HG02870 (cell line): ENCODE data around the gene FAM219A.
A peak's percentile ranks its signal among the peaks of the same experiment; 100 is the strongest.
"Not testable (repeated sequence)": the region's sequence is repeated elsewhere in the genome, so short reads cannot be mapped to it uniquely, and the experiment has no call there.

Source experiments
- ATAC-seq: cut with Tn5 transposase; IDR thresholded peaks from one replicate; pipeline ENCODE4 v1.9.1; 2021; ENCODE audit warnings: mild to moderate bottlenecking, moderate library complexity; ENCODE audit not compliant: unreplicated experiment

The FAM219A gene

GRCh38 chr9:34485822-34486221 is 27.5 kb upstream of the FAM219A start:
- ATAC-seq, result no peak

DNA sequence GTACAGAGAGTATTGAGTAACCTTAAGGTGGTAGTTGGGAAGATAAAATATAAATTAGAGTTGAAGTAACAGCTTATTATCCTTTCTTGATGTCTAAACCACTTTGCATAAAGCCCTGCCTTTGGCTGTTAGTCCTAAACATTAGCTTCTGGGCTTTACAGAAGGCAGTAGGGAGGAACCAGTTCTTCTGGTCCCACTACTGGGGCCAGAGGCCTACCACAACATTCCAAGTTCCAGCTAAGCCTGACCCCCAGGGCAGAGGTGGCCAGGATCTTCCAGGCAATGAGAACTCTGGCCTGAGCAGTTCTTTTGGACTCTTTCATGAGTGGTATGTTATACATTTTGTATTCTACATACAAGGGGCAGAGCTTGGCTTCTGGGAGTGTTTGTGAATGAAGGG is 26.3 kb upstream of the FAM219A start:
- no peak for ATAC-seq

- not testable (repeated sequence) for ATAC-seq
These were observed 24.4 kb upstream of the FAM219A start for GRCh38 chr9:34482746-34483145.

- ATAC-seq, result not testable (repeated sequence)
These were observed 23.2 kb upstream of the FAM219A start for GRCh38 chr9:34481620-34482019.

DNA sequence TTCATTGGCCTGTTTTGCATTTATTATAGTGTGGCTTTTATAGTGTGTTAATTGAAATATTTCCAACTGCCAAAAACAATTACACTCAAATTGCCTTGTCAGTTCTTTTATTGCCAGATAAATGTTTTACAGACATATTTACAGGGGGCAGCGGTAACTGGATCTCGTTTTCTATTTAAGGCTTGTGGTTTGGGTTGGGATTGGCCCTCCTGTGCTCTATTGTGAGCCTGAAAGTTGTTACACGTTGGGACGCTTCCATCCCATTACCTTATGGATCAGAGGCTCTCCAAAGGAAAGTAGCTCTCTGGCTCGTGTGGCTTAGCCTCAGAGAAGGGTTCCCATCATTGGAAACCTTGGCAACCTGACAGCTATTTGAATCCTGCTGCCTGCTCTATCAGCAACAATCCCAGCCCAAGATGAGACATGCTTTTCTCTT is 21.1 kb upstream of the FAM219A start:
- no peak for ATAC-seq

- no peak for ATAC-seq
These were observed 19.2 kb upstream of the FAM219A start for GRCh38 chr9:34477541-34477940.

DNA sequence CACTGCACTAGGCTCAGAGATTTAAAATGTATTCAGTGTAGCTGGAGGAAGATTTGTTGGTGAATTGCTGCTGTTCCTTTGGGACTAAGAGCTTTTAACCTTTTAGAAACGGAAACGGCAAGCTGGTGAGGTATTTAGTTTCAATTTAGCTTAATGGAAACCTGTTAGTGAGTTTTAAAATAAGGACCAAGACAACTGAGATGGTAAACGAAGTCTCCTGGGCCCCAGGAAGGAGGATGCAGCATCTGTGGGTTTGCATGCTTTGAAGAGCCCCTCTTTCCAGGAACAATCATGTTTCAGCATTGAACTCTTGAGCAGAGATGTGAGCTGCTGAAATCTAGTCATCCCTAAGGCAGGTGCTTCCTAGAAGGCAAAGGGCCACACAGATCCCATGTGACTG is 16.7 kb upstream of the FAM219A start:
- no peak for ATAC-seq

DNA sequence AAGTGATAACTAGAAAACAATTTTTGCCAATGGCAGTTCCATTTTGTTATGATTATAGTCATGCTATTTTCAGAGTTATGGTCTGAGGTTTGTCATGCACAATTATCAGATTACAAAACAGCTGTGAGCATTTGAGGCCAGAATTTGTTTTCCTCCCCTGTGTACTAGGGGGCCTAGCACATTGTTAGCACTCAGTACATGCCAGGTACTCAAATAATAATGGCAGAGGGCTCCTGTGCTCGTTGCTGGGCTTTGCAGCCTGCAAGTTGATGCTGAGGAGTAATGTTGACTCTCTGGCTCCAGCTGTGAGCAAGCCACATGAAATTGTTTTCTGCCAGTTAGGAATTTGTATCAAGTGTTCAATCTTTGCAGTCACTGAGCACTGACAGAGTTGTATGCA is 7.1 kb upstream of the FAM219A start:
- ATAC-seq, result no peak

- no peak for ATAC-seq
These were observed 6.2 kb upstream of the FAM219A start for GRCh38 chr9:34464571-34464970.

GRCh38 chr9:34463901-34464232 is 5.5 kb upstream of the FAM219A start:
- ATAC-seq, result no peak

GRCh38 chr9:34463098-34463900 is 4.9 kb upstream of the FAM219A start:
- no peak for ATAC-seq

DNA sequence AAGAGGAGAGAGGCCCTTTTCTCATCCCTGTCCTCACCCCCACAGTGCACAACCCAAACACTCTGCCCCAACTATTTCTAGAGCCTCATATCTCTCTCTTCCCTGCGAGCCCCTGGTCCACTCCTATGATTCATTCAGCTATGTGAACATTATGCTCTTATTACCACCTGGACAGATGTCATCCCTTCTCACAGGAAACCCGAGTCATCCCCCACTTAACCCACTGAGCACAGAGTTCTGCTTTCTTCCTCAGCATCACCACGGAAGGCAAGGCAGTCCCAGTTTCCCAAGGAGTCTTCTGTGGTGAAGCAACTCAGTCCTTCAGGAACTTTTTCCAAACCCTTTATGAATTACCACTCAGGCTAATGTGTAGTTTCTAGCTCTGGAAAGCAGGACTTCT is 1.6 kb upstream of the FAM219A start:
- ATAC-seq, result no peak

GRCh38 chr9:34459356-34459755 is 986 bp upstream of the FAM219A start:
- ATAC-seq, result no peak

- ATAC-seq, result no peak
These were observed 580 bp upstream of the FAM219A start for GRCh38 chr9:34458959-34459340.

DNA sequence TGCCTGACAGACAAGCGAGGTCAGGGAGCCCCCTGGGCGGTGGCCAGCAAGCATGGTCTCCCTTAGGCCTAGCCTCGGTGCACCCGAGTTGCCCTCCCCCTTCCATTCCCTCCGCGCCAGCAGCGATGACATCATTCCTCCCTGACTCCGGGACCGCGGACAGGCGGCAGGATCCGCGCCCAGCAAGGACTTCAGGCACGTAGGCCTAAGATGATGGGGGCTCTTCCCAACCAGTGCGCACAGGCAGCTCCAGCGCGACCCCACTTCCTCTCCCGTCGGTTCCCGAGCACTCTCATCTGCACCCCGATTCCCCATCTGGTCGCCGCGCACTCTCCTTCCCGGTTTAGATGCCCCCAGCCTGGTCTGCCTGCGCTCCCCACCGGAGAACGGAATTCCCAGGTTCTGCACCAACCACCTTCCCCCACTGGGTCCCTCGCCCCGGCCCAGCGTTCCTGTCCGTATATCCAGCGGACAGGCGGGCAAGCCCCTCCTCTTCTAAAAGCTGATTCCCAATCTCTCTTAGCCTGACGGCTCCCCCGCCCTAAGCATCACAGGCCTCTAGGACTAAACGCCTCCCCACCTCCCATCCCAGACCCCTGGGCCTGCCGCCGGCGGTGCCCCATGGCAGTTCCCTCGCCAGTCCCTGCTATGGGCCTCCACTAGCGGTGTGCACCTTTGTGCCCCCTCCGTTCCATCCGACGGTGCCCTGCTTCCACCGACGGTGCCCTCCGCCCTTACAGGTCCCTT is 931 bp downstream of the FAM219A start:
- ATAC-seq, result no peak

- no peak for ATAC-seq
These were observed 1.6 kb downstream of the FAM219A start for GRCh38 chr9:34456746-34457145.

GRCh38 chr9:34456151-34456550 is 2.2 kb downstream of the FAM219A start:
- no peak for ATAC-seq

- no peak for ATAC-seq
These were observed 3.8 kb downstream of the FAM219A start for GRCh38 chr9:34454571-34455065.

DNA sequence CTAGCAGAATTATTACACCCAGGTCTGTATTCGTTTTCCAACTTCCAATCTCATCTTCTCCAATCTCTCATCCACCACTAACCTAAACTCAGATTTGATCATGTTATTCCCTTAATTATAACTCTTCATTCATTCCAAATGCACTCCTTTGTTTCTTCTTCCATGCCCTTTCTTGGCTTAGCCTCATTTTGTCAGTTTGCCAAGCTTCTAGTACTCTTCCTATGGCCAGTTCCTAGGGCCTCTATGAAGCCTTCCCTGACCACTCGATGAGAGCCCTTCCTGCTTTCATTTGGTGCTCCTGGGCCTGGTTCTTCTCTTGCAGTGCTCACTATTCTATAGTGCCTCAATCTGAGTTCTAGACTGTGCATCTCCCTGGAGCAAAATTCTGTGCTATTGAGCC is 5.8 kb downstream of the FAM219A start:
- ATAC-seq, result no peak

DNA sequence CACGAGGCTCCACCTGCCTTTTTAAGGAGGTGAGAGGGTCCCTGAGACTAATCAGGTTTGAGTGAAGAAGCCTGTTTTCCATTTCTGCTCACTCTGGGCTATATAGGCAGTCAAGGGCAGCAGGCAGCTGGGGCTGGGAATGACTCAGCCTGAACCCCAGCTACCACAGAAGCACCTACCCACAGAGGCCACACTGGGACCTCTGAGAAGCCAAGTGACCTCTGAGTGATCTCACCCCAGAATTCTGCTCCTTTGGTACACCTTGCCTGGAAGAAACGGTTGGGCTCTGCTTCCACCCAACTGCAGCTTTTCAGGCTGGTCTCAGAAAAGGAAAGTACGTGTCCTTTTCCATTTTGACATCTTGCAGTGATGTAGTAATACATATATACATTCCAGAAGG is 6.8 kb downstream of the FAM219A start:
- peak; percentile 94 for ATAC-seq

DNA sequence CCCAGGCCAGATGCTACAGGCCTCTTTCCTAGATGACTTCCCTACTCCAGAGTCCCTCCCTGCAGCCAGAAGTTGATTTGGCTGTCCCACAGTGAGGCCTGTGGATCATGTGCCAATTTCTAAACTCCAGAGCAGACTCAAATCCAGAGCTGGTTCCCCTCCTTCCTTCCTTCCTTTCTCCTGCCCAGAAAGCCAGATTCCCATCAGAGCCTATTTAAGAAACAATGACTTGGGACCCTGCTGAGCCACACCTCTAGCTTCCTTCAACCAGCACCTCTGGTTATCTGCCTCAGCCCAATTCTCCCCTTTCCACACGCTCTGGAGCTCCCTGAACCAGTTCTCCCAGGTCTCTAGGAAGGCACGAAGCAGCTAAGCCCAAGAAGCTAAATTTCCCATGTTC is 7.2 kb downstream of the FAM219A start:
- no peak for ATAC-seq

DNA sequence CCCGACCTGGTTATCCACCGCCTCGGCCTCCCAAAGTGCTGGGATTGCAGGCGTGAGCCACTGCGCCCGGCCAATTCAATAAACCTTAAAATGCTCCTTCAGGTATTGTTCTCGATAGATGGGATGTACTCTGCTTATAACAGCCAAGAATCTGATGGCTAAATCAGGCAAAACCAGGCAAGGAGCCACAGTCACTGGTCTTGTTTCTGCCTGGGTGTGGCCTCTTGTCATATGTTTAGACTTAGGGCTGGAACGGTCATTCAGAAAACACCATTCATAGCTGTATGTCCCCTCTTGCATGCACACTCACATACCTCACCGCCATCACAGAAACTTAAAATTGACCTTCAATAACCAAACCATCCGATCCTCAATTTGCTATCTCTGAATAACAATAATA is 7.7 kb downstream of the FAM219A start:
- no peak for ATAC-seq
